HCT116 (cell line): Measurements from ENCODE around the gene WWOX. TPM values are rescaled to one million over a fixed set of nuclear protein-coding genes. Genes with fewer than 3 reads are reported as not detected.

Experiments used
- ATAC-seq: fragments of 200-7000 bp; cut with Tn5 transposase; 2 replicates; pipeline ENCODE4 v1.9.1; 2020; ENCODE audit warnings: mild to moderate bottlenecking, moderate library complexity
- BruUV-seq: library from RNA; stranded (reverse); fragments of 400-500 nt; replicated peaks from 2 replicates; lab custom pipeline; 2021; lab: Mats Ljungman, UMichigan
- CTCF ChIA-PET: fragments of 300-600 bp; sonication (Branson Sonifier 250); formaldehyde crosslinking; loops from one replicate; lab custom pipeline; 2021; ENCODE audit warnings: antibody characterized with exemption; lab: Charles Lee
- POLR2A ChIA-PET: fragments of 300-600, 350-600 bp; sonication (Branson Sonifier 250); formaldehyde crosslinking; loops from one replicate; lab custom pipeline; 2021; ENCODE audit warnings: antibody characterized with exemption; lab: Charles Lee
- RAD21 ChIA-PET, 2 experiments: fragments of 300-600 bp; sonication (Branson Sonifier 250); formaldehyde crosslinking; loops; one replicate each; lab custom pipeline; 2023; ENCODE audit warnings: low total read pairs in 2 of 2; ENCODE audit not compliant: uncharacterized antibody in 2 of 2, unreplicated experiment in 2 of 2, low non-redundant PET in 1 of 2; lab: Charles Lee
- DNase-seq: peaks from one replicate; pipeline ENCODE4 v3.0.0-alpha.2; 2010; ENCODE audit warnings: low read depth, low spot score
- H2AFZ ChIP-seq: fragments of 200-600 bp; shearing (Covaris generic), sonication (generic); 2 replicates; pipeline ENCODE4 v1.6.1; 2017; ENCODE audit warnings: low read depth, mixed run types, mixed read lengths, antibody characterized with exemption, low read length; ENCODE audit not compliant: poor library complexity, severe bottlenecking
- H3K27ac ChIP-seq: 2 replicates; pipeline ENCODE4 v1.5.1; 2012; ENCODE audit warnings: low read depth, low read length
- H3K27me3 ChIP-seq: fragments of 200-600 bp; sonication (generic); 2 replicates; pipeline ENCODE4 v1.6.1; 2016; ENCODE audit warnings: mixed run types, low read length, mixed read lengths; ENCODE audit not compliant: insufficient read depth
- H3K36me3 ChIP-seq, 2 experiments: fragments of 200-500 bp in 1 of 2; fragments of 200-600 bp in 1 of 2; sonication (Bioruptor generic) in 1 of 2; sonication (generic) in 1 of 2; 2 replicates each; pipeline versions ENCODE4 v1.5.1 to v1.6.1; 2014 to 2016; ENCODE audit warnings: low read length in 2 of 2, inconsistent platforms in 1 of 2, mixed read lengths in 1 of 2, mixed run types in 1 of 2; ENCODE audit not compliant: insufficient read depth in 2 of 2, control insufficient read depth in 1 of 2
- H3K4me1 ChIP-seq, 2 experiments: fragments of 200-600 bp in 1 of 2; sonication (generic) in 1 of 2; 2 replicates each; pipeline versions ENCODE4 v1.5.1 to v1.6.1; 2012 to 2017; ENCODE audit warnings: low read length in 2 of 2, inconsistent platforms in 1 of 2, mild to moderate bottlenecking in 1 of 2, mixed read lengths in 1 of 2, mixed run types in 1 of 2, moderate library complexity in 1 of 2; ENCODE audit not compliant: insufficient read depth in 2 of 2, control insufficient read depth in 1 of 2
- H3K4me2 ChIP-seq: fragments of 200-600 bp; sonication (generic); 2 replicates; pipeline ENCODE4 v1.6.1; 2017; ENCODE audit warnings: mixed run types, low read length, mixed read lengths
- H3K4me3 ChIP-seq, 2 experiments: fragments of 200-600 bp in 1 of 2; sonication (generic) in 1 of 2; replicated peaks in 1 of 2; 2 replicates each; pipeline ENCODE4 v1.5.1; 2011 to 2016; ENCODE audit warnings: low read length in 2 of 2, control low read depth in 1 of 2, low read depth in 1 of 2, mild to moderate bottlenecking in 1 of 2, mixed read lengths in 1 of 2, mixed run types in 1 of 2
- H3K79me2 ChIP-seq: fragments of 200-600 bp; sonication (generic); 2 replicates; pipeline ENCODE4 v1.6.1; 2017; ENCODE audit warnings: mild to moderate bottlenecking, mixed run types, low read length, moderate library complexity, mixed read lengths; ENCODE audit not compliant: insufficient read depth
- H3K9ac ChIP-seq: fragments of 200-600 bp; sonication (generic); 2 replicates; pipeline ENCODE4 v1.6.1; 2016; ENCODE audit warnings: low read length, mixed read lengths
- H3K9me2 ChIP-seq: fragments of 200-600 bp; sonication (generic), shearing (Covaris generic); 2 replicates; pipeline ENCODE4 v1.6.1; 2017; ENCODE audit warnings: mixed run types, mild to moderate bottlenecking, moderate library complexity; ENCODE audit not compliant: insufficient read depth
- H3K9me3 ChIP-seq, 2 experiments: fragments of 200-500 bp in 1 of 2; fragments of 200-600 bp in 1 of 2; sonication (Bioruptor generic) in 1 of 2; sonication (generic) in 1 of 2; 2 replicates each; pipeline ENCODE4 v1.6.1; 2014 to 2017; ENCODE audit warnings: low read length in 2 of 2, mixed read lengths in 2 of 2, inconsistent platforms in 1 of 2, low read depth in 1 of 2, mild to moderate bottlenecking in 1 of 2, mixed run types in 1 of 2, moderate library complexity in 1 of 2; ENCODE audit not compliant: control insufficient read depth in 1 of 2, insufficient read depth in 1 of 2
- H4K20me1 ChIP-seq: fragments of 200-600 bp; sonication (generic), shearing (Covaris generic); 2 replicates; pipeline ENCODE4 v1.6.1; 2017; ENCODE audit warnings: mixed run types, mild to moderate bottlenecking, moderate library complexity; ENCODE audit not compliant: insufficient read depth
- CBX3 ChIP-seq: IDR thresholded peaks from 2 replicates; pipeline ENCODE4 v1.6.1; 2012; ENCODE audit warnings: low read depth
- EGR1 ChIP-seq: IDR thresholded peaks from 2 replicates; pipeline ENCODE4 v1.6.1; 2012; ENCODE audit warnings: low read depth
- ELF1 ChIP-seq: IDR thresholded peaks from 2 replicates; pipeline ENCODE4 v1.6.1; 2012; ENCODE audit warnings: low read depth, borderline replicate concordance
- EZH2 ChIP-seq: fragments of 200-600 bp; sonication (generic); IDR thresholded peaks from 2 replicates; pipeline ENCODE4 v1.6.1; 2017; ENCODE audit warnings: antibody characterized with exemption, mixed run types
- POLR2A ChIP-seq: IDR thresholded peaks from 2 replicates; pipeline ENCODE4 v1.7.0; 2011; ENCODE audit warnings: borderline replicate concordance; ENCODE audit not compliant: insufficient read depth, insufficient read length; ENCODE audit errors: extremely low read depth
- POLR2AphosphoS5 ChIP-seq: IDR thresholded peaks from 2 replicates; pipeline ENCODE4 v1.6.1; 2011; ENCODE audit warnings: mild to moderate bottlenecking, low read depth, low read length, moderate library complexity
- RAD21 ChIP-seq: IDR thresholded peaks from 2 replicates; pipeline ENCODE4 v1.6.1; 2012; ENCODE audit warnings: low read depth, mild to moderate bottlenecking
- SP1 ChIP-seq: IDR thresholded peaks from 2 replicates; pipeline ENCODE4 v1.6.1; 2012; ENCODE audit warnings: low read depth
- ZNF274 ChIP-seq: fragments of 200-500 bp; sonication (Bioruptor generic); IDR thresholded peaks from 2 replicates; pipeline ENCODE4 v1.6.1; 2014; ENCODE audit warnings: mild to moderate bottlenecking, low read depth, low read length, inconsistent platforms
- intact Hi-C: fragments of 100-400 bp; cut with micrococcal nuclease; formaldehyde crosslinking; loops from 2 replicates; pipeline ENCODE4 v1.10.0; 2022
- total RNA-seq: library from RNA; stranded (reverse); gene quantifications from one replicate; pipeline ENCODE4 v1.2.1, GENCODE V29; 2021; ENCODE audit not compliant: unreplicated experiment
- TF ChIP-seq, protein P1 (sequence below): IDR thresholded peaks from 2 replicates; pipeline ENCODE4 v1.6.1; 2011; ENCODE audit warnings: mild to moderate bottlenecking, low read length, moderate library complexity; ENCODE audit not compliant: insufficient replicate concordance; ENCODE audit errors: extremely low read depth
- TF ChIP-seq, protein P2 (sequence below): IDR thresholded peaks from 2 replicates; pipeline ENCODE4 v1.6.1; 2012; ENCODE audit warnings: low read depth
- TF ChIP-seq, protein P3 (sequence below), 3 experiments: fragments of 200-600 bp in 1 of 3; sonication (generic) in 1 of 3; IDR thresholded peaks in 2 of 3; conservative IDR thresholded peaks in 1 of 3; 2 replicates each; pipeline ENCODE4 v1.5.1; 2012 to 2017; ENCODE audit warnings: low read depth in 2 of 3, low read length in 2 of 3, antibody characterized with exemption in 1 of 3, borderline replicate concordance in 1 of 3, control low read depth in 1 of 3, mild to moderate bottlenecking in 1 of 3, mixed read lengths in 1 of 3, mixed run types in 1 of 3, moderate library complexity in 1 of 3; ENCODE audit not compliant: insufficient read depth in 1 of 3

Gene WWOX
- total RNA-seq, 1 experiment from 2014 or later: 13.7 TPM

DNA sequence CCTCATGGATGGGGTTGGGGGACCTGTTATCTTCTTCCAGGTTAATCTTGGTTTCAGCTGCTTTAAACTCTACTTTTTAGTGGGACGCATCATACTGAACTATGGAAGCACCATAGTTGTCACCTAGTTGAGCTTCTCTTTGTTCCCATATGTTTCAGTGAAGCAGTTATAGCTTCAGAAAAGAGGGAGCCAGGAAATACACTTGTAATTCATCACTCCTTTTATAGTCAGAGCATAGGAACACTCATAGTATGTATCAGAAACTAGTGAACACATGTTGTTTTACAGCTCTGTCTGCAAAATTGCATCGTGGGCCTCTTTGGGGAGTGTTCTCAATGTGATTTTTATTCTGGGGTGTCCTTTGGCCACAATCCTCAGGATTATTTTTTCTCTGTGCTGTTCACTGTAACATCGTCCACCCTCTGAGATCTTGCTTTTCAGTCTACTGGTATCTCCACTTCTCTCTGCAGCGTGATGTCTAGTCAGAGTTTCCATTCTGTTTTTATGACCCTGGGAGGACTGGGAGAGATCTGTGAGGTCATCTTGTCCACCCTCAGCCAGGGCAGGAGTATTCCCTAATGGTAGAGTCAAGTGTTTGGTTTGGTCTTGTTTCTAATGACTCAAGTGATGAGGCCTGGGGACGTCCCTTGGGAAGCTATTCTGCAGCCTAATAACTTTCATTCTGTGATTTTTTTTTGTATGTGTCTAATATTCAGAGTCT, 585.4 kb downstream of the WWOX start:
- H3K4me2 ChIP-seq: no peak overlapping the region
- no peaks in the 10 kb centered on the region for H3K9me2 ChIP-seq
- no peak overlapping the region for H3K9ac ChIP-seq
- H3K36me3 ChIP-seq: no peaks in the 10 kb centered on the region
- no peak overlapping the region for H3K27ac ChIP-seq
- no peaks in the 10 kb centered on the region for H3K4me1 ChIP-seq
- no peak for TF ChIP-seq ELF1
- no peak for TF ChIP-seq EZH2
- TF ChIP-seq, protein P1, sequence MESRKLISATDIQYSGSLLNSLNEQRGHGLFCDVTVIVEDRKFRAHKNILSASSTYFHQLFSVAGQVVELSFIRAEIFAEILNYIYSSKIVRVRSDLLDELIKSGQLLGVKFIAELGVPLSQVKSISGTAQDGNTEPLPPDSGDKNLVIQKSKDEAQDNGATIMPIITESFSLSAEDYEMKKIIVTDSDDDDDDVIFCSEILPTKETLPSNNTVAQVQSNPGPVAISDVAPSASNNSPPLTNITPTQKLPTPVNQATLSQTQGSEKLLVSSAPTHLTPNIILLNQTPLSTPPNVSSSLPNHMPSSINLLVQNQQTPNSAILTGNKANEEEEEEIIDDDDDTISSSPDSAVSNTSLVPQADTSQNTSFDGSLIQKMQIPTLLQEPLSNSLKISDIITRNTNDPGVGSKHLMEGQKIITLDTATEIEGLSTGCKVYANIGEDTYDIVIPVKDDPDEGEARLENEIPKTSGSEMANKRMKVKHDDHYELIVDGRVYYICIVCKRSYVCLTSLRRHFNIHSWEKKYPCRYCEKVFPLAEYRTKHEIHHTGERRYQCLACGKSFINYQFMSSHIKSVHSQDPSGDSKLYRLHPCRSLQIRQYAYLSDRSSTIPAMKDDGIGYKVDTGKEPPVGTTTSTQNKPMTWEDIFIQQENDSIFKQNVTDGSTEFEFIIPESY: no peak
- no peak for TF ChIP-seq POLR2A
- no peak for TF ChIP-seq RAD21
- TF ChIP-seq CBX3: no peak
- no peak for TF ChIP-seq SP1
- TF ChIP-seq ZNF274: no peak
- TF ChIP-seq, protein P2, sequence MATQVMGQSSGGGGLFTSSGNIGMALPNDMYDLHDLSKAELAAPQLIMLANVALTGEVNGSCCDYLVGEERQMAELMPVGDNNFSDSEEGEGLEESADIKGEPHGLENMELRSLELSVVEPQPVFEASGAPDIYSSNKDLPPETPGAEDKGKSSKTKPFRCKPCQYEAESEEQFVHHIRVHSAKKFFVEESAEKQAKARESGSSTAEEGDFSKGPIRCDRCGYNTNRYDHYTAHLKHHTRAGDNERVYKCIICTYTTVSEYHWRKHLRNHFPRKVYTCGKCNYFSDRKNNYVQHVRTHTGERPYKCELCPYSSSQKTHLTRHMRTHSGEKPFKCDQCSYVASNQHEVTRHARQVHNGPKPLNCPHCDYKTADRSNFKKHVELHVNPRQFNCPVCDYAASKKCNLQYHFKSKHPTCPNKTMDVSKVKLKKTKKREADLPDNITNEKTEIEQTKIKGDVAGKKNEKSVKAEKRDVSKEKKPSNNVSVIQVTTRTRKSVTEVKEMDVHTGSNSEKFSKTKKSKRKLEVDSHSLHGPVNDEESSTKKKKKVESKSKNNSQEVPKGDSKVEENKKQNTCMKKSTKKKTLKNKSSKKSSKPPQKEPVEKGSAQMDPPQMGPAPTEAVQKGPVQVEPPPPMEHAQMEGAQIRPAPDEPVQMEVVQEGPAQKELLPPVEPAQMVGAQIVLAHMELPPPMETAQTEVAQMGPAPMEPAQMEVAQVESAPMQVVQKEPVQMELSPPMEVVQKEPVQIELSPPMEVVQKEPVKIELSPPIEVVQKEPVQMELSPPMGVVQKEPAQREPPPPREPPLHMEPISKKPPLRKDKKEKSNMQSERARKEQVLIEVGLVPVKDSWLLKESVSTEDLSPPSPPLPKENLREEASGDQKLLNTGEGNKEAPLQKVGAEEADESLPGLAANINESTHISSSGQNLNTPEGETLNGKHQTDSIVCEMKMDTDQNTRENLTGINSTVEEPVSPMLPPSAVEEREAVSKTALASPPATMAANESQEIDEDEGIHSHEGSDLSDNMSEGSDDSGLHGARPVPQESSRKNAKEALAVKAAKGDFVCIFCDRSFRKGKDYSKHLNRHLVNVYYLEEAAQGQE: no peak
- TF ChIP-seq POLR2AphosphoS5: no peak
- TF ChIP-seq, protein P3, sequence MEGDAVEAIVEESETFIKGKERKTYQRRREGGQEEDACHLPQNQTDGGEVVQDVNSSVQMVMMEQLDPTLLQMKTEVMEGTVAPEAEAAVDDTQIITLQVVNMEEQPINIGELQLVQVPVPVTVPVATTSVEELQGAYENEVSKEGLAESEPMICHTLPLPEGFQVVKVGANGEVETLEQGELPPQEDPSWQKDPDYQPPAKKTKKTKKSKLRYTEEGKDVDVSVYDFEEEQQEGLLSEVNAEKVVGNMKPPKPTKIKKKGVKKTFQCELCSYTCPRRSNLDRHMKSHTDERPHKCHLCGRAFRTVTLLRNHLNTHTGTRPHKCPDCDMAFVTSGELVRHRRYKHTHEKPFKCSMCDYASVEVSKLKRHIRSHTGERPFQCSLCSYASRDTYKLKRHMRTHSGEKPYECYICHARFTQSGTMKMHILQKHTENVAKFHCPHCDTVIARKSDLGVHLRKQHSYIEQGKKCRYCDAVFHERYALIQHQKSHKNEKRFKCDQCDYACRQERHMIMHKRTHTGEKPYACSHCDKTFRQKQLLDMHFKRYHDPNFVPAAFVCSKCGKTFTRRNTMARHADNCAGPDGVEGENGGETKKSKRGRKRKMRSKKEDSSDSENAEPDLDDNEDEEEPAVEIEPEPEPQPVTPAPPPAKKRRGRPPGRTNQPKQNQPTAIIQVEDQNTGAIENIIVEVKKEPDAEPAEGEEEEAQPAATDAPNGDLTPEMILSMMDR (IDR thresholded peaks at IDR 0.05 in 2 of 3, conservative IDR thresholded peaks at IDR 0.05 in 1 of 3; ENCODE audit: borderline replicate concordance in 1 of 3, insufficient read depth in 1 of 3, low read depth in 2 of 3, low read length in 2 of 3): no peak
- no peak for TF ChIP-seq EGR1
- TF ChIP-seq, all 23 proteins: peak for 0
- Histone ChIP-seq H2AFZ (no peak overlapping the region), H3K4me3 (no peak overlapping the region), H3K27me3 (no peaks in the 10 kb centered on the region), H3K79me2 (no peaks in the 10 kb centered on the region), H3K9me3 (no peaks in the 10 kb centered on the region), H4K20me1 (no peaks in the 10 kb centered on the region)
- intact Hi-C loops: no loop called here
- no peak for DNase-seq
- ChIA-PET CTCF (no interaction called here), POLR2A (no interaction called here), RAD21 (no interaction called here)
- no peak for ATAC-seq
- BruUV-seq: no TSS peak
